HG02610 (cell line): ENCODE measurements around the gene TRIM66.

Source experiments
- ATAC-seq: cut with Tn5 transposase; IDR thresholded peaks from one replicate; pipeline ENCODE4 v1.9.1; 2021; ENCODE audit warnings: mild to moderate bottlenecking, moderate library complexity; ENCODE audit not compliant: unreplicated experiment

TRIM66 gene

GRCh38 chr11:8715501-8715900, 33.0 kb upstream of the TRIM66 start:
- no peak for ATAC-seq

GRCh38 chr11:8714622-8715225, 32.3 kb upstream of the TRIM66 start:
- ATAC-seq = no peak

- no peak for ATAC-seq
These were observed 31.4 kb upstream of the TRIM66 start for GRCh38 chr11:8713760-8714454.

DNA sequence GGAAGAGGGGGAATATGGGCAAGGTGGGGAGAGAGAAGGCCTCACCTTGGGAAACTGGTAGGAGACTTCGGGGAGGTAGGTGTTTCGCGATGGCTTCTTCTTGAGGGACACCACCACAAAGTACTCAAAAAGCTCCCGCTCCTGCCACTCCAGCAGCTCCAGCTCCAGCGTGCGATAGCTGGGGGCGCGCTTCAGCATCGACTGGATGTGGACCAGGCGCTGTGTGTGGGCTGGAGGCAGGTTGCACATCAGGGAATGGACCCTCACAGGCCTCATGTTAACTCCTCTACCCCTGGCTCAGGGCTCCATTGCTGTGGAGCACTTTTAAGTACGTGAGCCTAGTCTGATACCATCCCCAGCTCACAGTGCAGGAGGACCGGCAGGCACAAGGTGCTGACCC, 30.0 kb upstream of the TRIM66 start:
- ATAC-seq = no peak

GRCh38 chr11:8711895-8712442, 29.5 kb upstream of the TRIM66 start:
- no peak for ATAC-seq

GRCh38 chr11:8709777-8710176, 27.3 kb upstream of the TRIM66 start:
- ATAC-seq = no peak

DNA sequence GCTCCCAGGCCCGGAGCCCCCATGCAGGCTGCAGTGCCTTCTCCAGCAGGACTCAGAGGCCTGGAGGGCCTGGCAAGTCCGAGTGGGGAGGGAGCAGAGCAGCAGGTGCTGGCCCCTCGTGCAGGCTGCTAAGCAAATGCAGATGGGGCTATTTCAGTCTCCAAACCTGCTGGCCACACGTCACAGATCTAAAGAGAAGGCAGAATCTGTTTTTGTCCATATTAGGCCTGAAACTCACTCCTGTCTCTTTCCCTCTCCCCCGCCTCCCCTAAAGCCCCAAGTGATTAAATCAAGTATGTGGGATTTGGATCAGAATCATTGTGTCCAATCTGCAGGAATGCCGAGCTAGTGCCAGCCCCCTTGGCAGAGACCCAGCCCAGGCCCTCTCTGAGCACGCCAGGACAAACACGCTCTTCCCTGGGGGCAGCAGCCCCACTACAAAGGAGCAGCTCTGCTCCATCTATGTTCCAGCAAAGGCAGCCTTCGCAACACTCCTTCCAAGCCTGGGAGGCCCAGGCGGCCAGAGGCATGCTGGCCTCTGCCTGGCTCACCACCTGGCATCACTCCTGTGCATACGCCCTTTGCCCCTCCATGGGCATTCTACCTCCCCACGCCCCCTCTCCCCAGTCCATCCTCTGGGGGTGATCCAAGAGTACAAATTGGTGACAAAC, 26.7 kb upstream of the TRIM66 start:
- no peak for ATAC-seq

DNA sequence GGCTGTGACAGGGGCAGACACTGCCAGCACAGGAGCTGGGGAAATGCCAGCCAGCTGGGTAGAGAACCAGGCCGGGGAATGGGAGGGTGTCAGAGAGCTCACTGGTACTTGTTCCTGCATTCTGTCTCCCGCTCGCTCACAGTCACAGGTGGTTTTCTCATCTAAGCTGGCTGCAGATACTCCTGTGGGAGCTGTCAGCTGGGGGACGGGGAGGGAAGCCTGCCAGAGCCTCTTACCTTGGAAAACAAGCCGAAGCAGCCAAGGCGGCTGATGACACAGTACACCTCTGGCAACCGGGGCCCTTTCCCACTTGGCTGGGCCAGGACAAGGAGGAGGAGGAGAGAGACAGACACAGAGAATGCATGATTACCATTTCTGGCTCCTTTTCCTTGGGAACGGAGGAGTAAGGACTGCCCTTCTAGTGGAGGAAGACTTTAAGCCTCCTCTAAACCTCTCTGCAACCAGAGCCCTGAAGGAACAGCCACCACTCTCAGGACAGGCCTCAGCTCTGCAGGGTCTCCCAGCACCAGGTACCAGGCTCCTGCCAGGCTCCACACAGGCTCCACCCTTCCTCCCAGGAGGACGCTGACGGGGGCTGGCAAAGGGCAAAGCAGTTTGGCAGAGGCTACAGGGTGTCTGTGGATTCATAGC, 25.2 kb upstream of the TRIM66 start:
- ATAC-seq = no peak

GRCh38 chr11:8706673-8707432, 24.4 kb upstream of the TRIM66 start:
- no peak for ATAC-seq

DNA sequence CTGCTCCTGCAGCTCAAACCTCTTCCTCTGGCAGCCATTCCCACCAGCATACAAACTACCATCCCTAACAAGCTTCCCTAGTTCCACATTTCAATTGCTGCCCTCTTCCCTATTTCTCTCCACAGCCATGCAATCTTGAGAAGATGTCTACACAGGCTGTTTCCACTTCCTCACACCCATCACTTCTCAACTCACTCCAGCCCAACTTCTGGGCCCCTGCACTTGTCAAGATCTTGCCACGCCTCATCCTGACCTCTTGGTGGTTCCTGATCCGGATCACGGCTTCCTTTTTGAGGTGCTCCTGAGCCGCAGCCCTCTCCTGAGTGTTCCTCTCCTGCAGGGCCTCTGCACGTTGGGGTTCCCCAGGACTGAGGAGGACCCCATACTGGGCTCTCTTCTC, 22.7 kb upstream of the TRIM66 start:
- no peak for ATAC-seq

- ATAC-seq = no peak
These were observed 21.7 kb upstream of the TRIM66 start for GRCh38 chr11:8704136-8704535.

DNA sequence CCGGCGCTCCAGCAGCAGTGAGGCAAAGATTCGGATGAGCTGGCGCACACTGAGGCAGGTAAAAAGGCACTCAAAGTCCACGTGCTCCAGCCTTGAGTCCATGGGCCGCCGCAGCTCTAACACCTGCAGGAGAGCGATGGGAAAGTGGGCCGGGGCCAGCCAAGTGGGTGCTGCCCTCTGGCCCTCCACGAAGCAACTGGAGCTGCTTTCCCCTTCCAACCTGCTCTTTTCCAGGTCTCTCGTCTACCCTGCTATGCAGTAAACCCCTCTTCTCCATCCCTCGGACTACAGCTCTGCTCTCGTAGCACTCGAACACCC, 20.1 kb upstream of the TRIM66 start:
- no peak for ATAC-seq

DNA sequence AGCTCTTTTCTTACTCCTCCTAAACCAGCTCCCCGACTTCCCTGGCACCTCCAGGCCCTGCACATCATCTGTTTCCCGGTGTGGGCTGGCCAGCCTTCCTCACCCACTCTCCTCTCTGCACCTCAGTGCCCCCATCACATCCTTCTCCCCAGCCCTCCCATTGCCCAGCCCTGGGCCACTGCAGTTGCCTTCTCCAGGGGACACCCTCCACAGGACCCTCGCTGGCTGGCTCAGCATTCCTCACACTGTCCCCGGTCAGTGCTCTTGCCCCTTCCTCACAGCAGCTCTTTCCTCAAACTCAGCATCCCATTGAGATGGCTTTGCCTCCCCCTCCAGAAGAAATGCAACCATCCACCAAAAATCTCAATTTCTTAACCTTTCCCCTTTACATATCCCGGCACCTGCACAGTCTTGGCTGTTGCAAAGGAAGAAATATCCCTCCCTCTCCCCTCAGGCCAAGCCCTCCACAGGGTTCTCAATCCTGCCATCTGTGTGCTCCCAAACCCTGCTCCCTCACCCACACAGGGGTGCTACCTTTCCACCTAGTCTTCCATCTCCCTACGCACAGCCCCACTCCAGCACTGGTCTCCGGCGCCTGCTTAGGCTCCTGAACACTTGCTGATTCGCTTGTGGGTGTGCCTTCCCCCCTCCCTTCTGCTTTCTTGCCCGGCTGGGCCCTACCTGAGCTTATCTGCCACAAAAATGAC, 19.6 kb upstream of the TRIM66 start:
- ATAC-seq = no peak

DNA sequence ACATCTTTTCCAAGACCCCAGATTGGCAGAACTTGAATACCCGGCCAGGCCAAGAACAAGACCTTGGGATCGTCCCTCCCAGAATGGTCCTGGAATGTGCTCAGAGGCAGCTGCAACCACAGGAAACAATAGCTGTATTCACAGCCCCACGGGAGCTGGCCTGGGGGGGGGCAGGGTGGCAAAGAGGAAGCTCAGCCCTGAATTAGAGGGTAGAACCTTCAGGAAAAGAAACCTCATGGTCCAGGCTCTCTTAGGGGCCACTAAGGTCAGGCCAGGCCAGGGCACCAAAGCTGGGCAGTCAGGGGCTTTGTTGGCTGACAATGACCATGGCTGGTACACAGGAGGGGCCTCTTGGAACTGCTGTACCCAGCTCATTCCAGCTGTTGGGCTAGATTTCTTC, 17.4 kb upstream of the TRIM66 start:
- no peak for ATAC-seq

GRCh38 chr11:8698917-8699441, 16.5 kb upstream of the TRIM66 start:
- ATAC-seq = no peak

GRCh38 chr11:8698379-8698851, 15.9 kb upstream of the TRIM66 start:
- no peak for ATAC-seq

GRCh38 chr11:8697054-8697453, 14.6 kb upstream of the TRIM66 start:
- ATAC-seq = no peak

GRCh38 chr11:8694137-8694536, 11.7 kb upstream of the TRIM66 start:
- no peak for ATAC-seq

- no peak for ATAC-seq
These were observed 11.1 kb upstream of the TRIM66 start for GRCh38 chr11:8693555-8693954.

- ATAC-seq = no peak
These were observed 10.6 kb upstream of the TRIM66 start for GRCh38 chr11:8693010-8693551.
